OCI-LY3 (cell line): ENCODE measurements around the gene KRT9.

Source experiments
- EZH2phosphoT487 ChIP-seq: fragments of 200-600 bp; shearing (Covaris generic); IDR thresholded peaks from 2 replicates; pipeline ENCODE4 v1.6.1; 2018; ENCODE audit warnings: antibody characterized with exemption, mixed run types, low read depth
- TF ChIP-seq, protein P1 (sequence below): fragments of 200-600, 300-600 bp; sonication (generic); IDR thresholded peaks from 2 replicates; pipeline ENCODE4 v1.5.1; 2014; ENCODE audit warnings: antibody characterized with exemption, low read length, low read depth

DNA sequence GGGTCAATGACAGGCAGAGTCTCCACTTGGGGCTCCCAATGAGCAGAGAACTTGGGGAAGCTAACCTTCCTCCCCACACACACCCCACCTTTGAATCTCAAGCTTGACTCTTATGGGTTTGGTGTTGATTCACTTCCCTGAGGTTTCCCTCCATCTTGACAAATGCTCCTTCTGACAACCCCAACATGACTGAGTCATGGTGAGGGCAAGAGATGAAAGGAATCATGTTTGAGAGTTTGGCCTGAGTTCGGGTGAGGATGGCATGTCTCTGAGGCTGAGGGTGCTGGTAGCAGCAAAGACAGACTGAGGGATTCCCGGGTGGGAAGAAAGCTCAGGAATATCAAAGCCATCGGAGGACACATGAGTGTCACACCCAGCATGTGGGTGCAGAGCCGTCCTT is 18.7 kb downstream of the KRT9 start:
- TF ChIP-seq, protein P1, sequence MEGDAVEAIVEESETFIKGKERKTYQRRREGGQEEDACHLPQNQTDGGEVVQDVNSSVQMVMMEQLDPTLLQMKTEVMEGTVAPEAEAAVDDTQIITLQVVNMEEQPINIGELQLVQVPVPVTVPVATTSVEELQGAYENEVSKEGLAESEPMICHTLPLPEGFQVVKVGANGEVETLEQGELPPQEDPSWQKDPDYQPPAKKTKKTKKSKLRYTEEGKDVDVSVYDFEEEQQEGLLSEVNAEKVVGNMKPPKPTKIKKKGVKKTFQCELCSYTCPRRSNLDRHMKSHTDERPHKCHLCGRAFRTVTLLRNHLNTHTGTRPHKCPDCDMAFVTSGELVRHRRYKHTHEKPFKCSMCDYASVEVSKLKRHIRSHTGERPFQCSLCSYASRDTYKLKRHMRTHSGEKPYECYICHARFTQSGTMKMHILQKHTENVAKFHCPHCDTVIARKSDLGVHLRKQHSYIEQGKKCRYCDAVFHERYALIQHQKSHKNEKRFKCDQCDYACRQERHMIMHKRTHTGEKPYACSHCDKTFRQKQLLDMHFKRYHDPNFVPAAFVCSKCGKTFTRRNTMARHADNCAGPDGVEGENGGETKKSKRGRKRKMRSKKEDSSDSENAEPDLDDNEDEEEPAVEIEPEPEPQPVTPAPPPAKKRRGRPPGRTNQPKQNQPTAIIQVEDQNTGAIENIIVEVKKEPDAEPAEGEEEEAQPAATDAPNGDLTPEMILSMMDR = no peak
- no peak for TF ChIP-seq EZH2phosphoT487
